HTERT RPE-1 (cell line): Measurements from ENCODE around the gene OR2AE1.

Experiments
- in situ Hi-C: fragments of 300-500 bp; cut with MboI; formaldehyde crosslinking; loops from 4 replicates; pipeline ENCODE4 v1.14.3; 2020; ENCODE audit warnings: low sequenced_read_pairs

The OR2AE1 gene

GRCh38 chr7:99860281-99861127, 16.3 kb downstream of the OR2AE1 start:
- in situ Hi-C loops, result no loop called here

- in situ Hi-C loops, result no loop called here
Measured at GRCh38 chr7:99855236-99855635, 21.6 kb downstream of the OR2AE1 start.

GRCh38 chr7:99848420-99849216, 28.2 kb downstream of the OR2AE1 start:
- in situ Hi-C loops, result no loop called here

GRCh38 chr7:99844328-99844727, 32.5 kb downstream of the OR2AE1 start:
- in situ Hi-C loops, result no loop called here

GRCh38 chr7:99843808-99844207, 33.0 kb downstream of the OR2AE1 start:
- in situ Hi-C loops, result no loop called here

GRCh38 chr7:99842926-99843325, 33.9 kb downstream of the OR2AE1 start:
- in situ Hi-C loops, result no loop called here

GRCh38 chr7:99840136-99840869, 36.5 kb downstream of the OR2AE1 start:
- in situ Hi-C loops, result no loop called here

GRCh38 chr7:99839287-99840021, 37.4 kb downstream of the OR2AE1 start:
- in situ Hi-C loops, result no loop called here

- in situ Hi-C loops, result no loop called here
Measured at GRCh38 chr7:99837649-99838361, 39.0 kb downstream of the OR2AE1 start.

- in situ Hi-C loops, result no loop called here
Measured at GRCh38 chr7:99835189-99835588, 41.6 kb downstream of the OR2AE1 start.

- in situ Hi-C loops, result no loop called here
Measured at GRCh38 chr7:99834382-99834781, 42.5 kb downstream of the OR2AE1 start.

- in situ Hi-C loops, result no loop called here
Measured at GRCh38 chr7:99833289-99833877, 43.5 kb downstream of the OR2AE1 start.

- in situ Hi-C loops, result no loop called here
Measured at GRCh38 chr7:99831595-99831994, 45.2 kb downstream of the OR2AE1 start.

- in situ Hi-C loops, result no loop called here
Measured at GRCh38 chr7:99829524-99830160, 47.2 kb downstream of the OR2AE1 start.

GRCh38 chr7:99828811-99829210, 48.0 kb downstream of the OR2AE1 start:
- in situ Hi-C loops, result no loop called here

- in situ Hi-C loops, result no loop called here
Measured at GRCh38 chr7:99827040-99827778, 49.6 kb downstream of the OR2AE1 start.
